Measurements from ENCODE around the gene RTKN.

Gene RTKN

DNA sequence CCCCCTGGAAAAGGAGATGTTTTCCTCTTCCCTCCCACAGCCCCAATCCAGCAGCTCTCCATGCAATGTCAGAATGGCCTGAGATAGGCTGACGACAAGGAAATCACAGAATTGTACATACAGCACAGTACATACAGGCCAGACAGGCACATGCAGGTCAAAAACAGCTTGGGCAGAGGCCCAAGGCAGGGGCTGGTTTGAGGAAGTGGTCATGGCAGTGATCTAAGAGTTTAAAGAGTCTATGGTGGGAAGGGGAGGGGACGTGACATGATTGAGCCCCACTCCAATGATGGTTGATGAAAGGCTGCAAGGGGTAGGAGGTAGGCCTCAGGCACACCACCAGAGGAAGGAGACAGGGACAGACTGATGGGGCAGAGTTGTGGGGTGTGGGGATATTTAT, 65.9 kb downstream of the RTKN start:
- no peak for DNase-seq

All from suppressor macrophage treated with lipopolysaccharide for 1 hour (primary cell).